GM19468 (cell line): ENCODE data around the gene PUM1.

Experiments
- ATAC-seq: cut with Tn5 transposase; IDR thresholded peaks from one replicate; pipeline ENCODE4 v1.9.1; 2021; ENCODE audit warnings: mild to moderate bottlenecking, moderate library complexity, moderate number of reproducible peaks; ENCODE audit not compliant: unreplicated experiment; ENCODE audit errors: extremely low read depth

The PUM1 gene

DNA sequence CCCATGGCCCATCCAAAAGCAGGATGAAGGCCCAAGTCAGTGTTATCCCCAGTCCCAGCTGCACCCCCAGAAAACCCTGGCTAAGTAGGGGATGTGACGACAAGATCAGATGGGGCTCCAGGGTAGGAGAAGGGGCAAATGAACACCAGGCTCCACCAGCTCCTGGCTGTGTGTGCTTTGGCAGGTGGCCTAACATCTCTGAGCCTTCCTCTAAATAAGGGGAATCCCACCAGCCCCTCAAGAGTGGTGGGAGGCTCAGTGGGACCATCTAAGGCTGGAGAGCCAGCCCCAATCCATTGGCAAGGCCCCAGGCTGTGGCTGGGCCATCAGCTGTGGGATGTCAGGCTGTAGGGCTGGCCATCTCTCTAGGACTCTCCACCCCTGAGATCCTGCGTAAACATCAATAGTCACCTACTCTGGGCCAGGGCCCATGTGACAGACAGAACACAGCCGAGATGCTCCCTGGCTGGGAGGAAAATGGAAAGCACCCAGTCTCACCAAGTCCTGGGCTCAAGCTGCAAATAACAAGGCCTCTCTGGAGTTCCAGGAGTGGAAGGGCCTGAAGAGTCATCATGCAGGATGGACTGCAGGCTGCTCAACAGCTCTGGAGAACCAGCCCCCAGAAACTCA lies 164.5 kb downstream of the PUM1 start:
- ATAC-seq = no peak

DNA sequence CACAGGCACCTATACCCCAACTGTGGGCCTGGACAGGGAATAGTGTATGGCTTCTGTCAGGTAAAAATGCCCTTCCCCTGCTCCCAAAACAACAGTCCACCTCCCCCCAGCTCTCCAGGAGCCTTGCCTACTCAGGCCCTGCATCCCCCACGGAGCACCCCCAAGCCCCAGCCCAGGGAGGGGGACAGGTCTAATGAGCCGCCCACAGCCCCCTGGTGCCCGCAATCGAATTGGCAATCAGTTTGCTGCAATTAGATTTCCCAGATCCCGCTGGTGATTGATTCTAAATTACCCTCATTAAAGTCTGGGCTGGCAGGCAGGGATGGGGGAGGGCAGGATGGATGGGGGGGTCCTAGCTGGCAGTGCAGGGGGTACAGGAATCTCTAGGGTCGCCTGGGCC lies 165.0 kb downstream of the PUM1 start:
- no peak for ATAC-seq

DNA sequence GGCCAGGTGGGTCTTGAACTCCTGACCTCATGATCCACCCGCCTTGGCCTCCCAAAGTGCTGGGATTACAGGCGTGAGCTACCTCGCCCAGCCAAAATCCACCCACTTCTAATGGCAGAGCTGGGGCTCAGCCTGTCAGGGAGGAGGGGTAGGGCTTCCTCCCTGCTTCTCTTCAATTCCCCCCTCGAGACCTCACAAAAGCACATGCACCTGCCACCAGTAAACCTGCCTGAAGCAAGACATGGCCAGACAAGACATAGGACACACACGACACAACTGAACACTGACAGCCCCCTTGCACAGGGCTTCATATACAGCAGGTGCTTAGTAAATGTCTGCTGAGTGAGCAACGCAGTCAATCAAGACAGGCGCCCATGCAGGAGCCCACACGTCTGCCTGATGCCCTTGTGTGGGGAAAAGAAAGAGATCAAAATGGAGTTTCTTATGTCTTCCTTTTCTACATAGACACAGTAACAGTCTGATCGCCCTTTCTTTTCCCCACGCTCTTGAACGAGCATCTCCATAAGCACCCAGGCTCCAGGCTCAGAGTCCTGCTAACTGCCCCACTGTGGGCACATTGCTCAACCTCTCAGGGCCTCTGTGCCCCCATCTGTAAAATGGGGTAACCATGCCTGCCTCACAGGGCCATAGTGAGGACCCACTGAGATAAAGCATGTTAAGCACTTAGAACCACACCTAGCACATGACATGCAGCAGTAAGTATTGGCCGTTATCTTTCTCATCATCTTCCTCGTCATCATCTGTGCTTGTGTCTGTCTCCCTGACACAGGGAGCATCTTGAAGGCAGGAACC lies 165.7 kb downstream of the PUM1 start:
- ATAC-seq = no peak

DNA sequence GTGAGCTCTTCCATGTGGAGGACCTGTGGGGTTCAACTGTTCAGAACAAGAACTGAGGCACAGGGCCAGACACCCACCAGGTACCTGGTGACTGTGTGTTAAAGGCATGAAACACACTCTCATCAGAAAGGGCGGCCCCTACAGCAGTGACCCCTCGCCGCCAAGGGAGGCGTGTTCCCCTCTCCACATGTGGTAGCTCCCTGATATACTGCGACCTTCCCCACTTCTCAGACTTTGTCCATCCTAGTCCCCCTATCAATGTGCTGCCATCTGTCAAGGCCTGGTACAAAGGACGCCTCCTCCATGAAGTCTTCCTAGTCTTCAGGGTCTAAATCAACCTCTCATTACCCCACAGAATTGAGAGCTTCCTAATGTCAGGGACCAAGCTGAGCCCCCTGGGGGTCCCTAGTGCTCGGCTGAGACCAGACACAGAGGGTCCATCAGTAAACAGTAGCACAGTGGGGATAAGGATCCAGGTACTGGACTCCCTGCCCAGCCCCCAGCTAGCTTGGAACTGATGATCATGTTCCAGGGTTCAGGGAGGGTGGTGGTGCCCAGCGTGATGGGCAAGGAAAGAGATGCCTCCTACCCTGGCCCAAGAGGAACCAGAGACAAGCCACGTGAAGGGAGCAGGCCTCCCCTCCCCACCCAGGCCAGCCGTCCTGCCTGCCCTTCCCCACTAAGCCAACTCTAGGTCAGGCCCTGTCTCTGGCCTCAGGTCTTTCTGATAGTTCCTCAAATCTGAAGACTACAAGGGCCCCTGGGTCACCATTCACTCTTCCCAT lies 167.3 kb downstream of the PUM1 start:
- ATAC-seq = no peak

DNA sequence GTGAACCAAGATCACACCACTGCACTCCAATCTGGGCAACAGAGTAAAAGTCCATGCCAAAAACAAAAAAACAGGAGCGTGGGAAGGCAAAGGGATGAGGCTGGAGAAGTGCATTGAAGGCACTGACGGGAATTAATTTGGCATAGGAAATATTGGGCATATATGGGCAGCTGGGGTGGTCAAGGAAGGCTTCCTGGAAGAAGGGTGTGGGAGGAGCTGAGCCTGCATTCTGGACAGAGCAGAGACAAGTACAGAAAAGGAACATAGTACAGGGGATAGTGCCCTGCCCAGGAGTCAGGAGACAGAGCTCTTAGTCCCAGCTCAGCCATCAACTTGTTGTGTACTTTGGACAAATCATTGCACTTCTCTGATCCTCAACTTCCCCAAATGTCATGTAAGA lies 168.6 kb downstream of the PUM1 start:
- ATAC-seq = no peak

DNA sequence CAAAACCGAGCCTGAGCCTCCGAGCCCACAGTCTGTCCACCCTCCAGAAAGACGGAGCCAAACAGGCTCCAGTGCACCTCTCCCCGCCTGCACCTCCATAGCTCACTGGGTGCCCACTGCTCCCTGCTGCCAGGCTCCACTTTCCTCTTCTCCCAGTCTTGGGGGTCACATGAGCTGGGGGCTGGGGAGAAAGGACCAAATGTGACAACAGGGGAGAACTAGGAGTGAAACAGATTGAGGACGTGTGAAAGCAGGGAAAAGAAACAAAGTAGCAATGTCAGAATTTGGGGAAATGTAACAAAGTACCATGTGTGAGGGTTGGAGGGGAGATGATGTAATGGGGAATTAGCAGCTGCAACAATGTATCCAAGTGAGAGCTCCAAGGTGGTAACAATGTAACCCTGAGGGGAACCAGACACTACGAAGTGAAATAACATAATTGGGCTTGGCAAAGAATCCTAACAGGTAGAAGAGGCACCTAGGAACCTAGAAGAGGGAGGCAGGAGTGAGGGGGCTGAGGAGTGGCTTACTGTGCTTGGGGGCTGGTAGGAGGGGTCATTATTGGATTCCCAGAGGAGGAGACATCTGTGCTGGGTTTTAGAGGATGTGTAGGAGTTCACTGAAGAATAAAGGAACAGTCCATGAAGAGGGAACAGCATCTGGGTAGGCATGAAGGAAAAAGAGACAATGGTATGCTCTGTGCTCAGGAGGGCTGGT lies 169.4 kb downstream of the PUM1 start:
- ATAC-seq = no peak

DNA sequence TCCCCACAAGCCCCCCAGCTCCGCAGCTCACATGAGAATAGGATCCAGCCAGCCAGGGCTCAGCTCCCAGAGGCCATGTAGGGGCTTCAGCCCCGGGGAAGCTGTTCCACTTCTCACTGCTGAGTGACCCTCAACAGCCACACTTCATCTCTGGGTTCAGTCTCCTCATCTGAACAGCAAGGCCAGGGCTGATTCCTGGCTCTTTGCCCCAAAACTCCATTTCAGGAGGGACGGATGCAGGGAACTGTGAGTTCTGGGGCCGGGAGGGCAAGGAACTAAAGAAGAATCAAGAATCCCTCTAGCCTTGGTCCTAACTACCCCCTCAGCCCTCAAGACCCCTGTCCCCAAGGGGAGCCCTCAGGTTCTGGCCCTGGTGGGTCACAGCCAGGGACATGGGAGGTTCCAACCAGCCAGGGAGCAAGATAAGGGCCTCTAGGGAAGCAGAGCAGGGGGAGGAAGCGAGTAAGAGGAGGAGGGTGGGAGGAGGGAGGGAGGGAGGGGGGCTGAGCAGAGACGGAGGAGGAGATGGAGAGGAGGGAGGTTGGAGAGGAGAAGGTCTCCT lies 170.1 kb downstream of the PUM1 start:
- no peak for ATAC-seq

DNA sequence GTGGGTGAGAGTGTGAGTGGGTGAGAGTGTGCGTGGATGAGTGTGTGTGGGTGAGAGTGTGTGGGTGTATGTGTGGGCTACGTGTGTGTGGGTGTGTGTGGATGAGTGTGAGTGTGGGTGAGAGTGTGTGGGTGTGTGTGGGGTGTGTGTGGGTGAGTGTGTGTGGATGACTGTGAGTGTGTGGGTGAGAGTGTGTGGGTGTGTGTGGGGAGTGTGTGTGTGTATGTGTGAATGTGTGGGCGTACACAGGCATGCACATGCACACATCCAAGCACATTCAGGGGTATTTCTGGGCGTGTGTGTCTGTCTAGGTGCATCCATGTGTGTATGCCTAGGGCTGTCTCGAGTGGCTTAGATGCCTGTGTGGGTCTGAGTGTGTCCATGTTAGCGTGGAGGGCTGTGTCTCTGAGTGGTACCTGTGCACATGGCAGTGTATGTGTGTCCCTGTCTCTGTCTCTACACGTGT lies 171.0 kb downstream of the PUM1 start:
- no peak for ATAC-seq

DNA sequence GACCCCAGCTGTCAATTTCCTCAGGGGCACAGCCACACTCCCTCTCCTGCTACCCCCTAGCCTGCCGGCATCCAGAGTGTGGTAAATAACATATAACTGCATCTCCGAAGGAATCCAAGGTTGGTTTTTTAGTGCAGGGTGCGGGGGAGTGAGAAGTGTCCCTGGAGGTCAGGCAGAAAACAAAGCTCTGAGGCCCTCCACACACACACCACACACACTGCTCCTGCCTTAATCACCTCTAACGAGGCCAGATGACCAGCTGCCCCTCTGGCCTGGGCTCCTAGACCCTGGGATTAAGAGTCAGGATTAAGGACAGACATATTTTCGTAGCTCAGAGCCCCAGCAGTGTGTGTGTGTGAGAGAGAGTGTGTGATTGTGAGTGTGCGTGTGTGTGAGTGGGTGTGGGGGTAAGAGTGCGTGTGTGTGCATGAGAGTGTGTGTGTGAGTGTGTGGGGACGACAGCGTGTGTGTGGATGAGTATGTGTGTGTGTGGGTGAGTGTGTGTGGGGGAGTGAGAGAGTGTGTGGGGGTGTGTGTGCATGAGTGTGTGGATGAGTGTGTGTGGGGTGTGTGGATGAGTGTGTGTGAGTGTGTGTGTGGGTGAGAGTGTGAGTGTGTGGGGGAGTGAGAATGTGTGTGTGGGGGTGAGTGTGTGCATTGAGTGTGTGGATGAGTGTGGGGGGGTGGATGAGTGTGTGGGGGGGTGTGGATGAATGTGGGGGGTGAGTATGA lies 171.6 kb downstream of the PUM1 start:
- no peak for ATAC-seq

DNA sequence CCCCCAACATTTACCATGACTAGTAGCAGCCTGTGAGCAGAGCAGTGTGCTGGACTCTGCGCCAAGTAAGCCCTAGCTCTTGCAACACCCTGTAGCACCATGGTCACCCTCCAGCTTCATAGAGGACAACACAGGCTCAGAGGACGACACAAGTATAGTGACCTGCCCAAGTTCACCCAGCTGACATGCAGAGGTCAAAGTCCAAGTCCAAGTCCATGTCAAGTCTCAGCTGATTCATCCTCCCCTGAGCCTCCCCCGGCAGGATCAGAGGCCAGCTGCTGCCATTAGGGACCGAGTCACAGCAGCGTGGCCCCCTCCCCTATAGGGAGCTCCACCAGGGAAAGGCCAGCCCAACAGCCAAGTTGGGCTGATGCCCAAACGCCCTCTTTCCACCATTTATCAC lies 172.8 kb downstream of the PUM1 start:
- ATAC-seq = no peak

DNA sequence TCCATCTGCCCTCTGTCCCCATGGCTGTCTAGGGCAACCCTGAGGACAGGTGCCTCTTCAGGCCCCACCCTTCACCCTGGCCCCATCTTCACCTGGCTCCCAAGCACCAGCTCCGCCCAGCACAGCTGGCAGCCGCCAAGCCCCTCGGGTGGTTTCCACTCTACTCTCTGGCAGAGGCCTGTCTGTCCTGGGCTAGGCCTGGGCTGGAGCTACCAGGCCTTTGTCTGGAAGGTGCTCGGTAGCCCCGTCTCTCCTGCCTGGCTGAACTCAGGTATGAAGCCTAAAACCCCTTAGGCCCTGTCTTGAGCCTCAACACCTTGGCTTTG lies 174.3 kb downstream of the PUM1 start:
- no peak for ATAC-seq

DNA sequence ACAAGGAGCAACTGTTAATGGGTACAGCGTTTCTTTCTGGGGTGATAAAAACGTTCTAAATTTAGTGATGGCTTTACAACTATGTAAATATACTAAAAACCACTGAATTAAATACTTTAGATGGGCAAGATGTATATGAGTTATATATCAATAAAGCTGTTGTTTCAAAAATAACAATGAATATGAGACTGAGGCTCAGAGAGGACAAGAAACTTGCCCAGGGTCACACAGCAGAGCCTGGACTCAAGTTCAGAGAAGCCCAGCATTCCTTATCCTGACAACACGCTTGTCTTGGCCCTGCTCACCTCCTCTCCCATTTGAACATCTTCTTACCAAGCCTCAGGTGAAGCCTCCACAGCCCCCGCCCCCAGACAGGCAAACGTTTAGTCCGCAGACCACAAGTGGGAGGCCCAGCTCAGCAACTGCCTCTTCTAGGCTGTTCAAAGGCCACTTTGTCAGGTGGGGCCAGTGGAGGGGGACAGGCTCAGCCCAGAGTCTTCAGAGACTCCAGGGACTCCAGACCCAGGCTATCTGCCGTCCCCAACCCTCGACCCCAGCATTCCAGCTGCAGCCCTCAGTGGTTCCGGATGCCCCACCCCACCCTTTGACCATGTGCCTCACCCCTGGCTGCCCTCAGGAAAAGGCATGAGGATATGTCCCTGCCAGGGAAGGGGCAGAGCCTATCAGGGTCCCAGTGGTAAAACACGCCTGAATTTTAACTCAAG lies 174.9 kb downstream of the PUM1 start:
- ATAC-seq = no peak

DNA sequence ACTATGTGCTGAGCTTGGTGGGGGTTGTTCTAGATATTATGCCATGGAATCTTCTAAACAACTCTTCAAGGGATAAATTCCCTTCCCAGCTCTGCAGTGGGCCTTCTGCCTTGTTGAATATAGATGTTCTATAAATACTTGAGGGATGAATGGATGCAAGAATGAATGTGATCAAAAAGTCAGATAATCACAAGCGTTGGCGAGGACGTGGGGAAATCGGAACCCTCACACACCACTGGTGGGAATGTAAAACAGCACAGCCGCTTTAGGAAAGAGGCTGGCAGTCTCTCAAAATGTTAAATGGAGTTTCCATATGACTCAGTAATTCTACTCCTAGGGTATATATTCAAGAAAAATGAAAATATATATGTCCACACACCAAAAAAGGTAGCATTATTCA lies 176.0 kb downstream of the PUM1 start:
- no peak for ATAC-seq

DNA sequence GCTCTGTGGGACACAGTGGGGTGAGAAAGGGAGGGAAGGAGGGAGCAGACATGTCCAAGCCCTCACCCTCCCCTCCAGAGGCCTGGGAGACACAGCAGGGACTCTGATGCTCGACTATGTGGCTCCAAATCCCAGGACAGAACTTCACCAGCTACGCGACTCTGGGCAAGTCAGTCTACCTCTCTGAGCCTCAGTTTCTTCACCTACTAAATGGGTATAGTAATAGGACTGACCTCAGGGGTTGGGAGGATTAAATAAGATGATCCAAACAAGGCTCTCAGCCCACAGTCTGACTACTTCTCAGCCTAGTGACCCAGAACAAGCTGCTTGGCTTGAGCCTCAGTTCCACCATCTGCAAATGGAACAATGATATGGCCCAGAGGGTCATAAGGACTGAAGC lies 176.5 kb downstream of the PUM1 start:
- ATAC-seq = no peak

DNA sequence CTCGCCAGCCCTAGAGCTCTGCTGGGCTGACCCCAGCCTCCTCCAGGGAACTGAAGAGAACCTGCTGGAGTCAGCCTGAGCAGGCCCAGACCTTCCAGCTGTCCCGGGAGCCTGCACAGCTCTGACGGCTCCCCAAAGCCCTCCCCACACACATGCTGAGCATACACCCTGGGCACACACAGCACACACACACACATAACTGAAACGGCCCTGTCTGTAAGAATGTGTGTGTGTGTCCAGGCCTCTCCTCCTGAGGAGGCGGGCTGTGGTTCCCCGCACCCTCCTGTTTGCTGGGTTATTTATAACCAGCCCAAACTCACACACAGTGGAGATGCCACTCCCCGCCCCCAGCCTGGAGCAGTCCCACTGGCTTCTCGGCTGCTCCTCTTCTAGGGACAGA lies 177.1 kb downstream of the PUM1 start:
- no peak for ATAC-seq

DNA sequence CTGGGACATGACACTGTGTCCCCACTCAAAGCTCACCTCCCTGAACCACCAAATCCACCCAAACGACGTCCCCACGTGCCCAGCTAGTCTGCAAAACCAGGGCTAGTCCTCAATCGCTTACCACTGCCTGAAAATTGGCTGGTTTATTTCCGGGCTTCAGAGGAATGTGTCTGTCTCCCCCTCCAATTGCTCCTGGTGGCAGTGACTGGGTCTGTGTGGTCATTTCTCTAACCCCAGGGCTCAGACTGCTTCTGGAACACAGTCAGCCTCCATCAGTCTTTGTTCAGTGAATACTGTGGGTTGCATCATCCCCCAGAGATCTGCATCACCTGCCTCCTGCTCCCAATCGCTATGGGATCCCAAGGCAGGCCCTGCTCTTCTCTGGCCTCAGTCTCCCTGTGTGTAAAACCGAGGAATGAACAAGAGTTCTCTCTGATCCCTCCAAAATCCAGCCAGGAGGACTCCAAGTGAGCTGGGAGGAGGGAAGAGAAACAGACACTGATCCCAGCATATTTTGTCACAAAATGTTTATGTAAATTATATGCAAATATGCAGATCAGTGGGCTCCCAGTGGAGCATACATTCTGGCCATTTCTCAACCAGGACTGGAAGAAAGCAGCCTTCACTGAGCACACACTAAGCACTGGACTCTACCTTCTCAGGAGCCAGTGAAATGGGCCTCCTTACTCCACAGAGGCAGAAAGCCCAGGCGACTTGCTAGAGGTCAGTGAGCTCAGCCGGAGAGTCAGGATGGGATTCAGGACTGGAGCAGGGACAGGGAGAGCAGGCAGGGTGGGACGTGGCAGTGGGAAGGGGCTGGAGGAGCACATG lies 177.8 kb downstream of the PUM1 start:
- no peak for ATAC-seq

DNA sequence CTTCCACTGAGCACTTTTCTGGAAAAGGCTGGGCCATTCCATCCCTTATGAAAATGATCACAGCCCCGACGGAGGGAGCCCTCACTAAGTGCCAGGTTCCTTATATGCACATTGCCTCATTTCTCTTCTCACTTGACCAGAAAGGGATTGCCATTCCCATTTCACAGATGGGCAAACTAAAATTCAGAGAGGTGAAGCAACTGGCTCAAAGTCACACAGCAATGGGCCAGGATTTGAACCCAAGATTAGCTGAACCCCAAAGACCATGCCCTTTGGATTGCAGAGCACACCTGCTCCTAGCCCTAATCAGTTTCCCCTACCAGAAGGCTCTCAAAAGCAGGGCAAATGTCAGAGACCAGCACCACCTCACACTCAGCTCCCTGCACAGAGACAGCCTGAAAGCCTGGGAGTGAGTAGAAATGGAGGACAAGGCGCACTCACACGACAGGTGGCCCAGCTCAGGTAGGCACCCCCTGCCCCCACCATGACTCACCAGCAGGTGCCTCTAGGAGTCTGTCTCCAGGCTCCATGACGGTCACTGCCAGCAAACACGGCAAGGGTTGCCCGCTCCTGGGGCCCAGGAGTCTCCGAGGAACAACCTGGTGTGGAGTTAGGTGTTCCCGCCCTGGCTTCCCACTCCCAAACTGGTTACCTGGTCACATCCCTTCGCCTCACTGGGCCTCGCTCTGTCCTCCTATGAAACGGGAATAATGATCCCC lies 178.6 kb downstream of the PUM1 start:
- ATAC-seq = no peak
